ENCODE results near the gene SLC26A4.

DNA sequence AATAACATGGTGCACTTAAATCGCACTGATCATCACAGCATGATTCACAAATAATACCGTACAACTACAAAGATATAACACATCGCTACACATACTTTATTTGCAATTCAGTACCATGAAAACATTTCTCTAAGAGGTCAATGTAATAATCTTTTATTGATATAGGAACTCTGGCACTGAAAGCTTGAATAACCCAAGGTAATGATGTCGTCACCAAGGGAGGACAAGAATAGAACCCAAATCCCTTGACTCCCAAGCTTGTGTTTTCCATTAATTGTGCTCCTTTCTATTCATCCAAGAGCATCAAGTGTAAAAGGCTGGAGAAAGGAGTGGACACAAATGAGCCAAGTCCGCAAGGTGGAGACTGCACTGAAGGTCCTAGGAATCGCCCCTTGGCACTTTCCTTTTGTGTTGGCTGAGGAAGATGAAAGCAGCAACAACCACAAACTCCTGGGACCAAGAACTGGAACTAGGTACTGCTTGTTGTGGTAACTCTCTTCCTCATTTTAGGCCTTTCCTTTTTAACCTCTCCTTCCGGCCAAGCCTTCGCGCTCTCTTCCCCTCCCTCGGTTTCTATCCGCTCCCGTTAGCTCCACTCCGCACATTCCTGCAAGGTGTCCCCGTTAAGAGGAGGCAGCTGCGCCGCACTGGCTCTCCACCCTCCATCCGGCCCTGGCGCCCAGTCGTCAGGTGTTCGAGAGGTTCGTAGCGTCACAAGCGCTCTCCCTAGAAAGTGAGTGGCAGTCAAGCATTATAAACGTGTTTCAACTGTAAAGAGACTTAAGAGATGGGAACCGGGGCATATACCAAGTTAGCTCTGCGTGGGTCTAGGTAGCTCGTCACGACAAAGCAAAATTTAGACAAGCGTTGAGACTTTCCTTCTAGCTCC, 82.3 kb downstream of the SLC26A4 start:
- TF ChIP-seq, protein P1, sequence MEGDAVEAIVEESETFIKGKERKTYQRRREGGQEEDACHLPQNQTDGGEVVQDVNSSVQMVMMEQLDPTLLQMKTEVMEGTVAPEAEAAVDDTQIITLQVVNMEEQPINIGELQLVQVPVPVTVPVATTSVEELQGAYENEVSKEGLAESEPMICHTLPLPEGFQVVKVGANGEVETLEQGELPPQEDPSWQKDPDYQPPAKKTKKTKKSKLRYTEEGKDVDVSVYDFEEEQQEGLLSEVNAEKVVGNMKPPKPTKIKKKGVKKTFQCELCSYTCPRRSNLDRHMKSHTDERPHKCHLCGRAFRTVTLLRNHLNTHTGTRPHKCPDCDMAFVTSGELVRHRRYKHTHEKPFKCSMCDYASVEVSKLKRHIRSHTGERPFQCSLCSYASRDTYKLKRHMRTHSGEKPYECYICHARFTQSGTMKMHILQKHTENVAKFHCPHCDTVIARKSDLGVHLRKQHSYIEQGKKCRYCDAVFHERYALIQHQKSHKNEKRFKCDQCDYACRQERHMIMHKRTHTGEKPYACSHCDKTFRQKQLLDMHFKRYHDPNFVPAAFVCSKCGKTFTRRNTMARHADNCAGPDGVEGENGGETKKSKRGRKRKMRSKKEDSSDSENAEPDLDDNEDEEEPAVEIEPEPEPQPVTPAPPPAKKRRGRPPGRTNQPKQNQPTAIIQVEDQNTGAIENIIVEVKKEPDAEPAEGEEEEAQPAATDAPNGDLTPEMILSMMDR (conservative IDR thresholded peaks at IDR 0.05 in 1 of 2, IDR thresholded peaks at IDR 0.05 in 1 of 2; ENCODE audit: extremely low read depth in 1 of 2, insufficient read depth in 1 of 2, low read depth in 1 of 2, low read length in 2 of 2), result no peak
- no peak for TF ChIP-seq EZH2 (IDR thresholded peaks at IDR 0.05; ENCODE audit: borderline replicate concordance, low read length)

All from mammary epithelial cell (primary cell).